ENCODE data around the gene ARHGEF17. TPM values are rescaled to one million over a fixed set of nuclear protein-coding genes. Genes with fewer than 3 reads are reported as not detected.

Gene ARHGEF17
- total RNA-seq, 4 donors from 2014 or later = 12.0 to 44.9 (median 27.1) TPM

DNA sequence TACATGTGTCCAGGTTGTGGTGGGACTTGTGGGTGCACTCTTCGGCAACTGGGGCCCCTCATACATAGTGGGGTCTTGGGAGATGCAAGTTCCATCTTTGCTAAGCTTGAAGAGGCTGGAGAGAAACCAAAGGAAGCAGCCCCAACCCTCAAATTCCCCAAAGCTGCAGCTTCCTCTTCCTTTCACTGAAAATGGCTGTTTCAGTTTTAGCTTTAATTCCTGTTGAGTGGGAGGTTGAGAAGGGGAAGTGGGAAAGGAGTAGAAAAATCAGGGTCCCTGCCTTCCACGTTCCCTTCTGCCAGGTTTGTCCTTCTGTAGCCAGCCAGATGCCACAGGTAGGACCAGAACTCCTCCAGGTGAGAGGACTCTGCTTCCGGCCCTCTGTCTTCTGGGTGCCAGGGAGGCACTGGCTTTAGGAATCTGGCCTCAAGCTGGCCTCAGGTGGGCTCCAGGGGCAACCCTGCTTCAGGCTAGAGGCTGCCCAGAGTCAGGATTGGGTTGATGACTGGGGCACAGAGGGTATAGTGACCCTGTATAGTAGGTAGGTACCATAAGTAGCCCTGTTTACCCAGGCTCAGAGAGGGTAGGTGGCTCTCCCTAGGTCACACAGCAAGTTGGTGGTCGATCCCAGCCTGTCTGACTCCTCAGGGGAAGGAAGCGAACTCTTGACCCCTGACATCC, 19.7 kb upstream of the ARHGEF17 start:
- DNase-seq = no peak
- no peak for TF ChIP-seq POLR2A (IDR thresholded peaks at IDR 0.05)
- TF ChIP-seq EP300 (IDR thresholded peaks at IDR 0.05; ENCODE audit: low read depth) = no peak
- no peak for TF ChIP-seq POLR2AphosphoS5 (IDR thresholded peaks at IDR 0.05)
- TF ChIP-seq, protein P1, sequence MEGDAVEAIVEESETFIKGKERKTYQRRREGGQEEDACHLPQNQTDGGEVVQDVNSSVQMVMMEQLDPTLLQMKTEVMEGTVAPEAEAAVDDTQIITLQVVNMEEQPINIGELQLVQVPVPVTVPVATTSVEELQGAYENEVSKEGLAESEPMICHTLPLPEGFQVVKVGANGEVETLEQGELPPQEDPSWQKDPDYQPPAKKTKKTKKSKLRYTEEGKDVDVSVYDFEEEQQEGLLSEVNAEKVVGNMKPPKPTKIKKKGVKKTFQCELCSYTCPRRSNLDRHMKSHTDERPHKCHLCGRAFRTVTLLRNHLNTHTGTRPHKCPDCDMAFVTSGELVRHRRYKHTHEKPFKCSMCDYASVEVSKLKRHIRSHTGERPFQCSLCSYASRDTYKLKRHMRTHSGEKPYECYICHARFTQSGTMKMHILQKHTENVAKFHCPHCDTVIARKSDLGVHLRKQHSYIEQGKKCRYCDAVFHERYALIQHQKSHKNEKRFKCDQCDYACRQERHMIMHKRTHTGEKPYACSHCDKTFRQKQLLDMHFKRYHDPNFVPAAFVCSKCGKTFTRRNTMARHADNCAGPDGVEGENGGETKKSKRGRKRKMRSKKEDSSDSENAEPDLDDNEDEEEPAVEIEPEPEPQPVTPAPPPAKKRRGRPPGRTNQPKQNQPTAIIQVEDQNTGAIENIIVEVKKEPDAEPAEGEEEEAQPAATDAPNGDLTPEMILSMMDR (IDR thresholded peaks at IDR 0.05) = no peak
- Histone ChIP-seq H3K4me1 (peaks cover 3 to 13% (median 10%) of the 10 kb centered on the region in 4 donors), H3K27ac (peak overlapping the region; percentile 15 to 47 (median 39)), H3K36me3 (no peaks in the 10 kb centered on the region), H3K9me3 (no peaks in the 10 kb centered on the region), H3K4me3 (no peak overlapping the region), H3K27me3 (no peaks in the 10 kb centered on the region)
- 53 to 63% methylated on average over 3 to 5 of the region's 5 CpGs for WGBS, 2 donors (ENCODE audit: low coverage in 1 of 2)
- in situ Hi-C loops (cut with MboI; ENCODE audit: low pct_ligation_motif_present in 1 of 4, low pct_unique_long_range_greater_than_20kb in 1 of 4, low sequenced_read_pairs in 3 of 4) = loop anchor here in 1 of 4 donors (10.0 kb wide), 1 partner anchor 104 kb away; no protein-coding TSS in a partner anchor
- intact Hi-C loops (cut with DNase I; ENCODE audit: low total_unique reads) = loop anchor here (10.0 kb wide), 1 partner anchor 94 kb away; no protein-coding TSS in a partner anchor

DNA sequence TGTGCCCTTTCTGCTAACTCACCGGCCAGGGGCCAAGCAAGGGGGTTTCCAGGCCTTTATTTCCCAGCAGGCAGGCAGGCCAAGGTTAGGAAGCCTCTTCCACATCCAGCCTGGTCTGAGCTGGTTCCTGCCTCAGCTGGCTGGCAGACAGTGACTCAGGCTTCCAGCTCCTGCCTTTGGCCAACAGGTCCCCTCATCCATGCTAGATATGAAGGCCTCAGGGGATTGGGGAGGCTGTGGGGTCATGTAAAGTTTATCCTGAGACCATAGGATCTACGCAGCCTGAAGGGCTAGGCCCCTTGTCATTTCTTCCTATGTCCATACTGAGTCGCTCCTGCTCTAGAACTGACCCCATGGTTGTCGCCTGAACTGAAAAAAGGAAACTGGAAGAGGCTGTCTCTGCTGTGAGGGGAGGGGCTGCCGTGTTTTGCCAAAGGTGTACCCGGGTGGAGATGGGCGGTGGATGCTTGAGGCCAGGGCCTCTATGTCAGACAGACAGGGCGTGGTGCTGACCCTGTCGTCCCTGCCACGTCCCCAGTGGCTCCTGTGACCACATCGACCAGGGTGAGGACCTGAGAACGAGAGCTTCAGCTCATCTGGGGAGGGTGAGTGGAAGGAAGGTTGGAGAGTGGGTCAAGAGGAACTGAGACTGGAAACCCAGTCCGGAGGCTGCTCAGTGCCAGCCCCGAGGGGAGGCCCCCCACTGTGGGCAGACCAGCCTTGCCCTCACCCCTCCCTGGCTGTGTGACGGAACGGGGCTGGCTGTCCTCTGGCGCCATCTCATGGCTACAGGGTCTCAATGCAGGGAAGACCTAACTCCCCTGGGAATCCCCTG, 19.0 kb upstream of the ARHGEF17 start:
- peaks cover 3 to 13% (median 10%) of the 10 kb centered on the region in 4 donors for H3K4me1 ChIP-seq
- TF ChIP-seq POLR2A (IDR thresholded peaks at IDR 0.05) = no peak
- TF ChIP-seq, protein P1 (IDR thresholded peaks at IDR 0.05) = peak; percentile 81 to 89 (median 83)
- DNase-seq = peak; percentile 77
- intact Hi-C loops (cut with DNase I; ENCODE audit: low total_unique reads) (loop anchor here (10.0 kb wide), 1 partner anchor 94 kb away; no protein-coding TSS in a partner anchor), in situ Hi-C loops (cut with MboI; ENCODE audit: low pct_ligation_motif_present in 1 of 4, low pct_unique_long_range_greater_than_20kb in 1 of 4, low sequenced_read_pairs in 3 of 4) (loop anchor here in 1 of 4 donors (10.0 kb wide), 1 partner anchor 104 kb away; no protein-coding TSS in a partner anchor)
- H3K4me3 ChIP-seq = peak overlapping the region in 1 of 4 donors; percentile 28
- H3K36me3 ChIP-seq = no peaks in the 10 kb centered on the region
- H3K9me3 ChIP-seq = no peaks in the 10 kb centered on the region
- H3K27ac ChIP-seq = peak overlapping the region; percentile 15 to 47 (median 39)
- 25 to 40% methylated on average over 1 to 17 of the region's 17 CpGs for WGBS, 2 donors (ENCODE audit: low coverage in 1 of 2)
- H3K27me3 ChIP-seq = no peaks in the 10 kb centered on the region

DNA sequence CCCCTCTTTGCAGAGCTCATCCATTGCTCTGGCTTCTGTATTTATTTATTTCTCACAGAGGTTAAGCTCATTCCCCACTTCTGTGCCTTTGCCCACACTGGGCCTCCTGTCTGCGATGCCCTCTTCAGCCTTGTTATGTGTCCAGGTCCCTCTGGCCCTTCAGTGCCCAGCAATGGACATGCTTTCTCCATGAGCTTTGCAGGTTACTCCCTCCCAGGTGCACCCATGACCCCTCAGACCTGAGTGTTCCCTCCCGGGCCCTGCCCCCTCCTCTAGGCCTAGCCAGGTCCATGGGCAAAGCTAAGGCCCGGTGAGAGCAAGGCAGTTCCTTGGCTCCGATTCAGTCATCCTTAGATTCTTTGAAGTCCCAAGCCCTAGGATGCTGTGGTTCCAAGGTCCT, 17.5 kb upstream of the ARHGEF17 start:
- no peaks in the 10 kb centered on the region for H3K36me3 ChIP-seq
- intact Hi-C loops (cut with DNase I; ENCODE audit: low total_unique reads) (no loop called here), in situ Hi-C loops (cut with MboI; ENCODE audit: low pct_ligation_motif_present in 1 of 4, low pct_unique_long_range_greater_than_20kb in 1 of 4, low sequenced_read_pairs in 3 of 4) (no loop called here)
- TF ChIP-seq POLR2AphosphoS5 (IDR thresholded peaks at IDR 0.05) (no peak), POLR2A (IDR thresholded peaks at IDR 0.05) (no peak), EP300 (IDR thresholded peaks at IDR 0.05; ENCODE audit: low read depth) (no peak)
- TF ChIP-seq, protein P1 (IDR thresholded peaks at IDR 0.05) = no peak
- H3K27me3 ChIP-seq = no peaks in the 10 kb centered on the region
- WGBS, 2 donors (ENCODE audit: low coverage in 1 of 2) = 86 to 100% methylated on average over 1 to 4 of the region's 4 CpGs
- H3K4me3 ChIP-seq = no peak overlapping the region
- no peaks in the 10 kb centered on the region for H3K9me3 ChIP-seq
- DNase-seq = no peak
- peaks cover 3 to 13% (median 10%) of the 10 kb centered on the region in 4 donors for H3K4me1 ChIP-seq
- H3K27ac ChIP-seq = no peak overlapping the region

DNA sequence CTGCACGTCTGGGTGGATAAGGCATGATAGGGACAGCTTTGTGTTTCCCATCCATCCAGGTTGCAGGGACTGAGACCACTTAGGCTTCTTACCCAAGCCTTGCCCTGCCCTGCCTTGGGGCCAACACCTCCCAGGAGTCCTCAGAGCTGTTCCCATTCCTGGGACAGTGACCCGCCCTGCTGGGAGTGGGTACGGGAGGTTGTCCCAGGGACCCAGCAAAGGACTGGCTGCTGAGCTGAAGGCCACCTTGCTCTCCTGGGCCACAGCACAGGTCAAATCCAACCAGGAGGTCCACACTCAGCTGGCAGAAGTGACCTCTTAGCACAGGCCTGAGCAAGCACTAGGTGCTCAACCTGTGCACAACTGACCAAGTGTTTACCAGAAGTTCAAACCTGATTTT, 16.9 kb upstream of the ARHGEF17 start:
- H3K4me1 ChIP-seq = peaks cover 3 to 13% (median 10%) of the 10 kb centered on the region in 4 donors
- 94% methylated on average over 3 of the region's 3 CpGs; no CpG with 5 or more reads in 1 of the 2 donors for WGBS, 2 donors (ENCODE audit: low coverage in 1 of 2)
- no peak for DNase-seq
- no peaks in the 10 kb centered on the region for H3K27me3 ChIP-seq
- no peak overlapping the region for H3K27ac ChIP-seq
- intact Hi-C loops (cut with DNase I; ENCODE audit: low total_unique reads) (no loop called here), in situ Hi-C loops (cut with MboI; ENCODE audit: low pct_ligation_motif_present in 1 of 4, low pct_unique_long_range_greater_than_20kb in 1 of 4, low sequenced_read_pairs in 3 of 4) (no loop called here)
- H3K36me3 ChIP-seq = no peaks in the 10 kb centered on the region
- H3K9me3 ChIP-seq = no peaks in the 10 kb centered on the region
- H3K4me3 ChIP-seq = no peak overlapping the region
- no peak for TF ChIP-seq POLR2A (IDR thresholded peaks at IDR 0.05)
- no peak for TF ChIP-seq POLR2AphosphoS5 (IDR thresholded peaks at IDR 0.05)
- TF ChIP-seq, protein P1 (IDR thresholded peaks at IDR 0.05) = no peak
- TF ChIP-seq EP300 (IDR thresholded peaks at IDR 0.05; ENCODE audit: low read depth) = no peak

Measured in transverse colon (tissue), 4 donors.